ENCODE data around the gene ZCCHC17. TPM values are rescaled to one million over a fixed set of nuclear protein-coding genes. Genes with fewer than 3 reads are reported as not detected.

Gene ZCCHC17
- total RNA-seq, 1 experiment from 2014 or later = 48.8 TPM

DNA sequence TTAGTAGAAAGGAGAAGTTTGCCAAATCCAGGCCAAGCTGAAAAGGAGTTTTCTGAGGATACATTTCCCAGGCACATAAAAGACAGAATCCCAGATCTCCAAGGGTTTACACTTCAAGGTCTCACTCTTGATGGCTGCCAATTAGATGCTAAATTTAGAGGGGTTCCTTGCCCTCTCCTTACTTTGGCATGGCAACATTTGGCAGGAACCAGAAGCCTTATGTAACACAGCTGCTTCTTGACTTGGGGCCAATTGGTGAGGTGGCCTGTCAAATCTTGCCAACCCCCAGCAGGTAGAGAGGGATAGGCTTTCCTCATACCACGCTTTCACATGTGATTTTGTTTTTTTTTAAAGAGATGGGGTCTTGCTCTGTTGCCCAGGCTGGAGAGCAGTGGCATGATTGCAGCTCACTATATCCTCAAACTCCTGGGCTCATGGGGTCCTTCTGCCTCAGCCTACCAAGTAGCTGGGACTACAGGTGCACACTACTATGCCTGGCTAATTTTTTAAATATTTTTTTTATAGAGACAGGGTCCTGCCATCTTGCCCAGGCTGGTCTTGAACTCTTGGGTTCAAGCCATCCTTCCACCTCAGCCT is 31.9 kb upstream of the ZCCHC17 start:
- Histone ChIP-seq H3K36me3 (ENCODE audit: insufficient read depth, low read length, poor library complexity, severe bottlenecking) (peaks cover 72% of the 10 kb centered on the region), H3K9me3 (ENCODE audit: low read depth, low read length, poor library complexity, severe bottlenecking) (no peaks in the 10 kb centered on the region)

DNA sequence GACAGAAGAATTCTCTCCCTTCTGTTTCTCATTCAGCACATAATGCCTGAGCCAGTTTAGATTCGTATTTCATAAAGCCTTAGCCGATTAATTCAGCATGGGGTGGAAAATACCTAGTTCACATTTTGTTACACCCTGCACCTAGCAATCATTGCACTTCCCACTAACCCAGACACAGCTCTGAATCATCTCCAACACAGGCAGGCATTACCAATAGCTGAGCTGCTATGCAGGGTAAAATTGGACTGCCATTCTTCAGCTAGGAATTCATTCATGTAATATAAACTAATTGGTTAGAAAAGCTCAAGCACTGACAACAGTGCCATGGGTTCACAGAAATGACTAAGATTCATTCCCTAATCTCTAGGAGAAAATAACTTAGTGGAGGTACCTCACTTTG is 30.3 kb upstream of the ZCCHC17 start:
- H3K27ac ChIP-seq (ENCODE audit: low read depth, low read length, poor library complexity, severe bottlenecking) = no peak overlapping the region
- DNase-seq (ENCODE audit: low spot score) = no peak
- TF ChIP-seq CTCF (conservative IDR thresholded peaks at IDR 0.05; ENCODE audit: low read depth, low read length) = no peak
- H3K27me3 ChIP-seq (replicated peaks; ENCODE audit: insufficient read depth, low read depth, low read length, poor library complexity) = no peaks in the 10 kb centered on the region
- H3K36me3 ChIP-seq (ENCODE audit: insufficient read depth, low read length, poor library complexity, severe bottlenecking) = peaks cover 74% of the 10 kb centered on the region
- intact Hi-C loops (cut with micrococcal nuclease; ENCODE audit: unreplicated experiment) = no loop called here
- no TSS peak for BruUV-seq (replicated peaks)
- CTCF ChIA-PET = no interaction called here
- H3K9me3 ChIP-seq (ENCODE audit: low read depth, low read length, poor library complexity, severe bottlenecking) = no peaks in the 10 kb centered on the region
- no peak overlapping the region for H3K4me3 ChIP-seq (ENCODE audit: low read depth, low read length, poor library complexity, severe bottlenecking)
- POLR2A ChIA-PET (ENCODE audit: low non-redundant PET) = no interaction called here
- H3K4me1 ChIP-seq (ENCODE audit: insufficient read depth, low read length, poor library complexity, severe bottlenecking) = no peaks in the 10 kb centered on the region

More for the DNA sequence above, 31.9 kb upstream of the ZCCHC17 start:
- Histone ChIP-seq H3K27ac (ENCODE audit: low read depth, low read length, poor library complexity, severe bottlenecking) (no peak overlapping the region), H3K27me3 (replicated peaks; ENCODE audit: insufficient read depth, low read depth, low read length, poor library complexity) (no peaks in the 10 kb centered on the region), H3K4me1 (ENCODE audit: insufficient read depth, low read length, poor library complexity, severe bottlenecking) (no peaks in the 10 kb centered on the region), H3K4me3 (ENCODE audit: low read depth, low read length, poor library complexity, severe bottlenecking) (no peak overlapping the region)
- CTCF ChIA-PET = no interaction called here
- no peak for DNase-seq (ENCODE audit: low spot score)
- TF ChIP-seq EZH2 (IDR thresholded peaks at IDR 0.05; ENCODE audit: borderline replicate concordance, low read depth, low read length, poor library complexity, severe bottlenecking) (no peak), CTCF (conservative IDR thresholded peaks at IDR 0.05; ENCODE audit: low read depth, low read length) (no peak)
- intact Hi-C loops (cut with micrococcal nuclease; ENCODE audit: unreplicated experiment) = no loop called here
- BruUV-seq (replicated peaks) = no TSS peak
- POLR2A ChIA-PET (ENCODE audit: low non-redundant PET) = no interaction called here

DNA sequence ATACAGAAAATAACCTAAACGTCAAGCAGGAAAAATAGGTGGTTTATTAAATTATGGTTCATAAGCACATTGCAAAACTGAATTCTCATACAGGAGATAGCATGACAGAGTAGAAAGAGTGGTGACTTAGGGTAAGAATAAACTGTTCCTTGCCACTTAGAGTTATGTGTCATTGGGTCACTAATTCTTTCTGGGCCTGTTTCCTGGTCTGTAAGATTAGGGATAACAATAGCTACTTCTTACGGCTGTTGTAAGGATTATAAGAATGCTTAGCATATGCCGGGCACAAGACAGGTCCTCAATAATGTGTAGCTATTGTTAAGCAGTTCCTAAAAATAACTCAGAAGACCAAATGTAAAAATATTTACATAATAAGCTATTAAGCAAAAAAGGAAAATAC is 24.5 kb upstream of the ZCCHC17 start:
- DNase-seq (ENCODE audit: low spot score) = no peak
- H3K36me3 ChIP-seq (ENCODE audit: insufficient read depth, low read length, poor library complexity, severe bottlenecking) = peaks cover 76% of the 10 kb centered on the region
- no peaks in the 10 kb centered on the region for H3K27me3 ChIP-seq (replicated peaks; ENCODE audit: insufficient read depth, low read depth, low read length, poor library complexity)
- intact Hi-C loops (cut with micrococcal nuclease; ENCODE audit: unreplicated experiment) = no loop called here
- H3K4me1 ChIP-seq (ENCODE audit: insufficient read depth, low read length, poor library complexity, severe bottlenecking) = no peaks in the 10 kb centered on the region
- BruUV-seq (replicated peaks) = no TSS peak
- H3K27ac ChIP-seq (ENCODE audit: low read depth, low read length, poor library complexity, severe bottlenecking) = no peak overlapping the region
- TF ChIP-seq EZH2 (IDR thresholded peaks at IDR 0.05; ENCODE audit: borderline replicate concordance, low read depth, low read length, poor library complexity, severe bottlenecking) (no peak), CTCF (conservative IDR thresholded peaks at IDR 0.05; ENCODE audit: low read depth, low read length) (no peak)
- H3K4me3 ChIP-seq (ENCODE audit: low read depth, low read length, poor library complexity, severe bottlenecking) = no peak overlapping the region
- POLR2A ChIA-PET (ENCODE audit: low non-redundant PET) = no interaction called here
- CTCF ChIA-PET = no interaction called here
- H3K9me3 ChIP-seq (ENCODE audit: low read depth, low read length, poor library complexity, severe bottlenecking) = no peaks in the 10 kb centered on the region
